HG03558 (cell line): ENCODE measurements around the gene TTLL12.
"Not testable (repeated sequence)": the region's sequence is repeated elsewhere in the genome, so short reads cannot be mapped to it uniquely, and the experiment has no call there.

Source experiments
- ATAC-seq: cut with Tn5 transposase; IDR thresholded peaks from one replicate; pipeline ENCODE4 v1.9.1; 2021; ENCODE audit warnings: moderate number of reproducible peaks; ENCODE audit not compliant: unreplicated experiment; ENCODE audit errors: extremely low read depth

Gene TTLL12

DNA sequence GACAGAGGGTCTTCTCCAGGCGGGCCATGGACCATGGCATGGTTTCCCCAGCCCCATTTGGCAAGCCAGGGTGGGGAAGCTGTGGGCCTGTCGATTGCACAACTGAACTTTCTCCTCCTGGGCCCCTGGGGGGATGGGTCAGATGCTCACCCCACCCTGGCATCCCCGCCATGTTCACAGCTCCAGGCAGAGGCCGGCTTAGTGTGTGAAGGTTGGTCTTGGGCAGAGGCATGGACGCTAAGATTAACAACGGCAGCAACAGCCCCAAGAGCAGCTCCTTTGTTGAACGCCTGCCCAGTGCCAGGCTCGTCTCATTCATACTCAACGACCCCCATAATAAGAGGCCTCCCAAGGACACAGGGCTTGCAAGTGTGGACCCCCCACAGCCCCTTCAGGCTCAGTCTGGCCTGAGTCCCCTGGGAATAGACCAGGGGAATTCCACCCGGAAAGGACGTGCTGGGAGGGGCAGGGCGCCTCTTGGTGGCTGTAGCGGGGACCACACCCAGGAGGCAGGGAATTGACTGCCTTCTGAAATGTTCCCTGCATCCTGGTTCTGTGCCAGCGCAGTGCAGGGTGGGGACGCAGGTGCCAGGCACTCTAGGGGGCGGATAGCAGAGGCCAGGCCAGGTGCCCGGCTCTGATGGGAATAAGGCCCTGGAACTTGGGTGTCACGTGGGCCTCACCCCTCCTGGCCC lies 27.3 kb downstream of the TTLL12 start:
- ATAC-seq = no peak

DNA sequence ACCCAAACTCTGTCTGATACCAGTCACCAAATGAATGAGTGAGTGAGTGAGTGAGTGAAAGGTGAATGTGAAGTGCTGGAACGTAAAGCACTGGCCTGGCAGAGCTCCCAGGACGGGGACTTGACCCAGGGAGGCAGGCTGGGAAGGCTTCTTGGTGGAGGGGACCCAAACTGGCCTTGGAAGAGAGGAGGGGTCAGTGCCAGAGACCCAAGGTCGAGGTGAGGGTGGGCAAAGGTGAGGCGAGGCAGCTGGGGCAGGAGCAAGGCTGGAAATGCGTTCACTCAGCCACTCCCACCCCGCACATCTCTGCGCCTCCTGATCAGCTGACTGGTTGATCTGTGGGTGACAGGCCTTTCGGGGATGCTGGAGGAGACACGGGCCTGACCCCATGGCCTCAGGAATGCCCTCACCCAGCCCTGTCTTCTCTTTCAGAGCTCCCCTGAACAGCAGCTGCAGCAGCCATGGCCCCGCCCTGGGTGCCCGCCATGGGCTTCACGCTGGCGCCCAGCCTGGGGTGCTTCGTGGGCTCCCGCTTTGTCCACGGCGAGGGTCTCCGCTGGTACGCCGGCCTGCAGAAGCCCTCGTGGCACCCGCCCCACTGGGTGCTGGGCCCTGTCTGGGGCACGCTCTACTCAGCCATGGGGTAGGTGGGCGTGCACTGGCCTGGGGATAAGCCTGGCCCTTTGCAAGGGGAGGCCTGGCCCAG lies 28.0 kb downstream of the TTLL12 start:
- ATAC-seq = no peak

DNA sequence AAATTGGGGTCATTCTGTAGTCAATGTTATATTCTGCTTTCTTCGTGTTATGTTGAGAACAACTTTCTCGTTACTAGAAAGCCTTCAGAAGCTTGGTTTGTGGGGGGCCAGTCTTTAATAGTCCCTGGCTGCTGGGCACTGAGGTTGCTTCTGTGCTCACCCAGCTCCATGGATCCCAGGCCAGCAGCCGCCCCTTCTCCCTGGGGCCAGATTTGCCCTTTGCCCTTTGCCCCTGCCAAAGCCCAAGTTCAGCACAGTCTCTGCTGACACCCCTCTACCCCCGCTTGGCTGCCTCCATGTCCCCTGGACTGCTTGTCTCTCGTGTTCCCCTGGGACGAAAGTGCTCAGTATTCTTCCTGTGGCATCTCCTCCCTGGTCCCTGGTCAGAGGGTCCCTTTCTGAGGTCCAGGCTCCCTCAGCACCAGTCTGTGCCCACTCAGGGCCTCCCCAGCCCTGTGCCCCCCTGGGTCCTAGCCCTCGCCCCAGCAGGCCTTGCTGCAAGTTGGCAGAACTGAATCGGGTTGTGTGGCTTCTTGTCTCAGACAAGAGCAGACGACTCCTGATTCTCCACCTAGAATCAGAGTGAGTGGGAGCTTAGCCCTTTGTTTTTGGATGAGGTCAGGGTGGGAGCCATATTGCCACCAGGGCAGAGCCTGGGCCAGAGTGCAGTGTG lies 28.9 kb downstream of the TTLL12 start:
- ATAC-seq = no peak

DNA sequence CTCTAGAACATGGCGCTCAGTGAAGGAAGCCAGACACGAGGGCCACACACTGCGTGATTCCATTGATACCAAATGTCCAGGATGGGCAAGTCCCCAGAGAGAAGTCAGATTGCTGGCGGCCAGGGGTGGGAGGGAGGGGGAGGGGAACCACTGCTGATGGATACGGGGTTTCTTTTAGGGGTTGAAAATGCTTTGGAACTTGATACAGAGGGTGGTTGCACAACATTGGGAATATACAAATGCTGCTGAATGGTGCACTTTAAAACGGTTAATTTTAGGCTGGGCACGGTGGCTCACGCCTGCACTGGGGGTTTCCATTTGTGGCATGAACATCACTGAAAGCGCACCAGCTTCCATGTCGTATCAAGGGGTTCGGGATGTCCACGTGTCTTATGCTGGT lies 30.5 kb downstream of the TTLL12 start:
- ATAC-seq = no peak

DNA sequence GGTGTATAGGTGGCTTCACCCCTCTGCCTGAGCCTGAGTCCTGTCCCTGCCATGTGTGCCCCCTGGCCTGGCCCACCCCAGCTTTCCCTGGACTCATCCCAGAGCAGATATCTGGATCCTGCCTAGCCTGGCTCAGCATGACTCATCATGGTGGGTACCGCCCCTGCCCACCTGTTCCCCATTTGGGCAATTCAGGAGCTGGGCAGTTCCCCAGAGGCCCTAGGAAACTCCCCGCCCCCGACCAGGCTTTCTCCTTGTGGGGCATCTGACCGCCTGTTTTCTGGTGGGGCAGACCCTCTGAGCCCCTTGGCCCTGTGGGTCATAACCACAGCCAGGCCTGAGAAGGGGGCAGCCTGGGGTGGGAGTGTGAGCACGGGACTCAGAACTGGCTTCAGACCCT lies 31.1 kb downstream of the TTLL12 start:
- ATAC-seq = no peak

DNA sequence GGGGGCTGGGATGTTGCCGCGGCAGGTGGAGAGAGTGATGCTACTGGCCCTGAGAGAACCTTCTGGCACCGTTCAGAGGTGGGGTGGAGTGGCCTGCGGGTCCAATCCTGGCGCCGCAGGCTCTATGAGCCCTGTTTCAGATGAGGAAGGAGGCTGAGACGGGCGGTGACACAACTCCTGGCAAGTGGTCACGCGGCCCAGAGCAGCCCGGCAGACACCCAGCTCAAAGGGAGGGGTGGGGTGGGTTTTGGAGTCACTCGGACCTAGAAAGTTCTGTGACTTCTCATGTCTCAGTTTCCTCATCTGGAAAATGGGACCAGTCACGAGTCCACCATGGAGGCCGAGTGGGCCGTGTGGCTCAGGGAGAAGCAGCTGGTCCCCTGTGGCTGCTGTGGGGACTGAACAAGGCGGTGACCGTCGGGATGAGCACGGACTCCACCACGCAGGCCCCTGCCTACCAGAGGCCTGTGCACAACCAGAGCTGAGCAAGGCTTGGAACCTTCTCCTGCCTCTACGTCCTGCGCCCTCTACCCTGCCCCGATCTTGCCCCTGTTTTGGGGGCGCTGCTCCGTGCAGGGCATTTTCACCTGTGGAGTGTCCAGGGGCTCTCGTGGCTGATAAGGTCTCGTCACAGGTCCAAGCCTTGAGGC lies 31.9 kb downstream of the TTLL12 start:
- no peak for ATAC-seq

DNA sequence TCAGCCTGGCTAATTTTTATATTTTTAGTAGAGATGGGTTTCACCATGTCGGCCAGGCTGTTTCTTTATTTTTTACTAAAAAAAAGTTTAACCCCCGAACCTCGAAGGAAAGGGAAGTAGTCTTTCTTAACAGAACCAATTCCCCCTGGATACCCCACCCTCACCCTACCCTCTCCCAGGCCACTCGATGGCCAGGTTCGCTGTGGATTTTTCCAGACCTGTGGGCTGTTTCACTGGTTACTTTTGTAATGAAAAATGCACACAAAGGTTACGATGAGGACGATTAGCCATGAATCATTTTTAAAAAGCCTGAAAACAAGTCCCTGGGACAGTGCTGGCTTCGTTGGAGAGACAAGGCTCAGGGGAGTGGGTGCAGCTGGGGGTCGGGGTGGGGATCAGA lies 33.0 kb downstream of the TTLL12 start:
- no peak for ATAC-seq

DNA sequence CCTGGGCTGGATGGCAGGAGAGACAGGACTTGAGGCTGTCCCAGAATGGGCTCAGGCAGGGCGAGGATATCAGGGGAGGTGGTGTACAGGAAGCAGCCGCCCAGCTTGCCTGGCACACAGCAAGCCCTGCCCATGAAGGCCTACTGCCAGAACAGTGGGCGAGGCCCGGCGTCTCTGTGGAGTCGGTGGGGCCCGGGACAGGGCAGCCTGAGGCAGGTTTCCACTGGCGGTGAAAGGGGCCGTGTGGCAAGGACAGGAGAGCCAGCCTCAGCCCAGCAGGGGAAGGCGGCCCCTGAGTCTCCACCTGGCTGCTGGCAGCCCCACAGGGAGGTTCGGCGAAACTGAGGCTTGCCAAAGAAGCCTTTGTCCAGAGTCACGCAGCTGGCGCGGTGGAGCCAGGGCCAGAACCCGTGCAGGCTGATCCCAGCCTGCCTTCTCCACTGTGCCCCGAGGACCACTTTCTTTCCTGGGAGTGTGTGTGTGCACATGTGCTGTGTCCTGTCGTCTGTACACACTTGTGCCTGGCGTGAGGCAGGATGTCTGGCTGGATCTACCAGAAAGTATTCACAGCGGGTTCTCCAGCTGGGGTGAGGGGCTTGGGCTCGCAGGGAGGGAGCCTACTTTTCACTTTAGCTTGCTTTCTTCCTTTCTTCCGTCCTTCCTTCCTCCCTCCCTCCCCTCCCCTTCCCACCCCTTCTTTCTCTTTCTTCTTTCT lies 34.4 kb downstream of the TTLL12 start:
- no peak for ATAC-seq

DNA sequence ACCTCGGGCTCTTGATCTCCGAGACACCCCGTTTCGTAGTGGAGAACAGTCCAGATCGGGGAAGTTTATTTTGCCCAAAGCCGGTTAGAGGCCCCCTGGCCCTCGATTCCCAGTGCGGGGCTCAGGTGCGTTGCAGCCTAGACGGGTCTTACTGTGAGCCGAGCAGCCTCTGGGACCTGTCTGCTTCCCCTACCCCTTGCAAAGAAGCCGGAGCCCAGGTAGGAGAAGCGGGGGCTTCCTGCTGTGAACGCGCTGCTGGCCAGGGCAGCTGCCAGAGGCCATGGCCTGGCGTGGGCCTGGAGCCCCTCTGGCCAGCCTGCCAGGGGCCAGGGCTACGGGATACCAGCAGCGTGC lies 35.0 kb downstream of the TTLL12 start:
- ATAC-seq = no peak

DNA sequence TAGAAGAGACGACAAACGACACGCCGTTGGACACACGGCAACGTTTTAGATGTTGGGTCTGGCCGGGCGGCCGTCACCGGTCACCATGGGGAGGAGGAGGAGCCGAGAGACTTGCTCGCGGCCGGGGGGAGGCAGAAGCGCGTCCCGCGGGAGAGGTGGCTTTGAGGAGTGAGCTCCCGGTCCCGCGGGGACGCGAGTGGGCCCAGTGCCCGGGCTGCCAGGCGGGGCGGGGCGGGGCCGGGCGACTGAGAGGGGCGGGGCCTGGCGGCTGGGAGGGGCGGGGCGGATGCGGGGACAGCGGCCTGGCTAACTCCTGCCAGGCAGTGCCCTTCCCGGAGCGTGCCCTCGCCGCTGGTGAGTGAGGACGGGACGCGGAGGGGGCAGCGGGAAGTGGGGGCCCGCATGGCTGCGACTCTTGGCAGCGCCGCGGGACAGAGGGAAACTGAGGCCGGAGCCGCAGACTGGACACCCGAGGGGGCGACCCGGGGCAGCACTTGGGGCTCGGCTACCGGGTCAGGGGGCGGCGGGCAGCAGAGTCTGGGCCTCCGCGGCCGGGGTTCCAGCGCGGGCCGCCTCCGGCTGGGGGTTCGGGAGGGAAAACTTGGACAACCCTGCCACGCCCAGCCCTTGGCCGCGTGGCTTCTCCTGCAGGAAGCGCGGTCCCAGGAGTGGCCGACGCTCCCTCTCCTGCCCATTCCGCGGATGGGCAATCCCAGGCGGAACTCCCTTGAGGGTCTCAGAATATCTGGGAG lies 35.5 kb downstream of the TTLL12 start, which contains the start of gene TSPO:
Gene TSPO, plus strand, starts transcription at position 309 of the 752 bp plus-strand sequence. CDS start 7,680 bp downstream, outside the sequence.
- ATAC-seq = no peak

DNA sequence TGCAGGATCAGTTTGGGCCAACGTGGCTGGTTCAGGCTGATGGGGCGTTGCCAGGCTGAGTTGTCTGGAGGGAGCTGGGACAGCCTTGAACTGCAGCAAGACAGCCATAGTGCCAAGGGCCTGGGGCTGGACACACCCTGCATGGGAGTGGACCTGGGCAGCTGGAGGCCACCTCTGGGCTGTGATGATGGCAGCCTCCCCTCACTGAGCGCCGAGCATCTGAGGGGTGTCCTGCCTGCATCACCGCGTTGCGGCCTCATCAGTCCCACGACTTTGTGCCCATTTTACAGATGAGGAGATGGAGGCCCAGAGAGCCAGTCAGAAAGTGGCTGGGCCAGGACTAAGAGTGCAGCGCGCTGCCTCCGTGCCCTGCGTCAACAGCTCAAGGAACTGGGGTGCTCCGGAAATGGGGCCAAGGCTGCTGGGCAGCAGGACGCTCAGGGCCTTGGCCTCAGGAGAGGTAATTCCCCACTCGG lies 36.2 kb downstream of the TTLL12 start:
- ATAC-seq = no peak

DNA sequence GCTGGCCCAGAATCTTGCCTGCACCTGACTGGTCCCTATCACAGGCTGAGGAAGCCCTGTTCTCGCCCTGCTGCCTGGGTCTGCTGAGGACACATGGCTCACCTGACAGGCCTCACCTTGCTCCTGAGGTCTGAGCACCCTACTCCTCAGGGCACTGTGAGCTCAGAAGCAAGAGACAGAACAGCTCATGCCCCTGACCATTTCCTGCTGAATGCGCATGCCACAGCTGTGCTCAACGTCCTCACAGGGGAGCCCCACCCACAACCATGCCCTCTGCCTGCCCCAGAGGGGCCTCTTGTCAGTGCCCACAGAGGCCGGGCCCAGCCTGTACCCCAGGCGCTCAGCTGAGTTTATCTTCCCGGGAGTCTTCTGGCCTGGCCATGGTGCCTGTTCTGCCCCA lies 38.4 kb downstream of the TTLL12 start:
- ATAC-seq = no peak

DNA sequence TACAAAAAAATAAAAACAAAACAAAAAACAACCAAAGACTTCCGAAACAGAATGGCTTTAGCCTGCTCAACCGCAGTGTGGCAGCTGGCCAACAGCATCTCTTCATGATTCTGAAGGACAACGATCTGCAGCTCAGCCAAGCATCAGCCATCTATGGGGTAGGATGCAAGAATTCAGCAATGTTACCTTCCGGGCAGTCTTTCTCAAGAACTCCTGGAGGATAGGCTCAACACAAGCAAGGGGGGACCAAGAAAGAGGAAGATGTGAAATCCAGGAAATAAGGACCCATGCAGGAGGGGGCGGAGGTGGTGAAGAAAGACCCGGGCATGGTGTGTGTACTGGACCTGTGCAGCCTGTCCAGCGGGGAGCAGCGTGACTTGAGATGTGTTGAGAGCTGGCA lies 39.1 kb downstream of the TTLL12 start:
- no peak for ATAC-seq

DNA sequence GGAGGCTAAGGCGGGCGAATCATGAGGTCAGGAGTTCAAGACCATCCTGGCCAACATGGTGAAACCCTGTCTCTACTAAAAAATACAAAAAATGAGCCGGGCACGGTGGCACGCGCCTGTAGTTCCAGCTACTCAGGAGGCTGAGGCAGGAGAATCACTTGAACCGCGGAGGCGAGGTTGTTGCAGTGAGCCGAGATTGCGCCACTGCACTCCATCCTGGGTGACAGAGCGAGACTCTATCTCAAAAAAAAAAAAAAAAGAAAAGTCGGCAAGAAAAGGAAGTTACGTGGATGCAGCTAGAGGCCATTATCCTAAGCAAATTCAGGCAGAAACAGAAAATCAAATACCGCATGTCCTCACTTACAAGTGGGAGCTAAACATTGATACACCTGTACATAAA lies 40.6 kb downstream of the TTLL12 start:
- not testable (repeated sequence) for ATAC-seq

DNA sequence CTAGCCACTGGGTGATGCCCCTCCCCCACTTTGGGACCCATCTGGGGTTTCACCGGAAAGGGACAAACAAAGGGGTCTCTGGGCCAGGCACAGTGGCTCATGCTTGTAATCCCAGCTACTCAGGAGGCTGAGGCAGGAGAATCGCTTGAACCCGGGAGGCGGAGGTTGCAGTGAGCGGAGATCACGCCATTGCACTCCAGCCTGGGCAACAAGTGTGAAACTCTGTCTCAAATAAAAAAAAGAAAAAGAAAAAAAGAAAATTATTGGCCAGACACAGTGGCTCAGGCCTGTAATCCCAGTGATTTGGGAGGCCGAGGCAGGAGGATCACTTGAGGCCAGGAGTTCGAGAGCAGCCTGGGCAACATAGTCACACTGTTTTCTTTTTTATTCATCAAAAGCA lies 41.6 kb downstream of the TTLL12 start:
- not testable (repeated sequence) for ATAC-seq

DNA sequence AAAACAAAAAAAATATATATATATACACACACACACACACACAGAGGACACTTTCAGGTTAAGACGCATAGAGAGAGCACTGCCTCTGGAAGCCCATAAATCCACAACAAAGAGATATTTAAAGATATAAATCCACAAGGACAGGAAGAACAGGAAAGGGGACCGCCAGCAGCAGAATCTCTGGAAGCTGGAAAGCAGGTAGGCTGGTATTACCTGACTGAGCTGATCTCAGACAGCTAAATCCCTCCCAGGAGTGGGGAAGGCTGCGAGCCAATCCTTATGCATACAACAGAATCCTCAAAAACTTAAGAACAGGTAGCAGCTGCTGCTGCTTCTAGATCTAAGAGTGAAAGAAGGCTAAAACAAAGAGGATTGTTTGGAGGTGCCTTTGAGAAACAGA lies 42.0 kb downstream of the TTLL12 start:
- no peak for ATAC-seq

DNA sequence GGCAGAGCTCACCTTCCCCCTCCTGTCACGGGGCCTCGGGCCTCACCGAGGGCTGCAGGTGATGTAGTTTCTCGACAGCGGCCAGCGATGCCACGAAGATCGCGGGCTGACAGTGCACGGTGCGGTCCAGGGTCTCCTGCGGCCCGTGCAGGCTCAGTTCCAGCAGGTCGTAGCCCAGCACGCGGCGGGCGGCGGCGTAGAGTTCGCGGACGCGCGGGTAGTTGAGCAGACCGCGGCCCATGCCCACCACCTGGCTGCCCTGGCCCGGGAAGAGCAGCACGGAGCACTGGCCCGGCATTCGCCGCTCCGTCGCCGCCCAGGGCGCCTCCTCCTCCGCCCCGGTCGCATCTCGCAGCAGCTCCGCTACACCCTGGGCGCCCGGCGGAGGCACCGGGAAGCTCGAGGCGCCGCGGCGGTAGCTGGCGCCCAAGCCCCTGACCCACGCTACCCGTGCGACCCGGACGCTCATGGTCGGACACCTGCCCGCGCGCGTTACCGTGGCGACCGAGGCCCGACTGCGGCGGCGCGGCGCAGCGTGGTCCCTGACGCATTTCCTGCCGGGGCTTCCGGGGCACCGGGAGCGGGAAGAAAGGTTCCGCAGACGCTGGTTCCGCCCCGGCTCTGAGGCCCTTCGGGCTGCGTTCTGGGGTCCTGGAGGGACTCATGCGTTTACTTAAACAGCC lies 43.9 kb downstream of the TTLL12 start, which contains the start of gene MCAT:
Gene MCAT, minus strand, starts transcription at position 519 of the 683 bp plus-strand sequence. Its CDS starts 50 bp downstream, at position 469.
- ATAC-seq = peak; percentile 63

DNA sequence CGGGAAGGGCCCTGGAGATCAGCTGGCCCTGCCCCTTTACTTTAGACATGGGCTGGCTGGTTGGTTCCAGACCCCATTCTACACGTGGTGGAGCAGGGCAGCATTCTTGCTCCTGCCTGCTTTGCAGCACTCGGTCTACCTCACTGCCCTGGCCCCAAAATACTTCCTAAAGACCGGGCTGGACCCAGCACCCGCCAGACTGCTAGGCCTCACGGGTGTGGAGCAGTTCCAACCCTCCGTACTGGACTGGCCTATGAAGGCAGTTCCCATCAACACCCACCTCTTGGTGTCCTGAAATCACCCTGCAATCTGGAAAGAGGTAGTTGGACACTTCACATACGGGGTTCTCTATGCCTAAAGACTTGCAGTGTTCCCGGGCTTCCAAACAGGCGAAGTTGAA lies 50.1 kb downstream of the TTLL12 start:
- no peak for ATAC-seq

DNA sequence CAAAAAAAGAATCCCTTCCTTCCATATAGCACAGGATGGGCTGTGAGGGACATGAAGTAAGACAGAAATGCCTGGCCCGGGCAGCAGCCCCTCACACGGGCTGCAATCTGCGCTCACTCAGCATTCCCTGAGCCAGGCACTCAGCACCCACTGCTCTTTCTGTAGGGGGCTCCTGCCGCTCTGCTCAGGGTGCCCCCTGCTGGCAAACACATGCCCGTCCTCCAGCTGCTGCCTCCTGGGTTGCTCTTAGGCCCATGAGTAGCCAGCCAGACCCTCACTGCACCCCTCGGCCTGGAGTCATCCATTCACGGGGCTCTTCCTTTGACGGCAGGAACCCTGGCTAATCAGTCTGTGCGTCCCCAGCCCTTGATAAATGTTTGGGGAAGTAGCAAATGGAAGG lies 50.7 kb downstream of the TTLL12 start:
- no peak for ATAC-seq
